OCI-LY3 (cell line): ENCODE measurements around the gene GAS7.

Experiments
- H2AFZ ChIP-seq: fragments of 200-600, 300-600 bp; shearing (Covaris generic); 2 replicates; pipeline ENCODE4 v1.6.0; 2014; ENCODE audit warnings: antibody characterized with exemption, low read depth, low read length
- H3K27ac ChIP-seq: fragments of 200-600, 300-600 bp; sonication (generic); 2 replicates; pipeline ENCODE4 v1.5.1; 2014; ENCODE audit warnings: mild to moderate bottlenecking, low read length, moderate library complexity, mixed read lengths
- H3K27me3 ChIP-seq: fragments of 200-600, 300-600 bp; sonication (generic); 2 replicates; pipeline ENCODE4 v1.6.1; 2014; ENCODE audit warnings: low read depth, low read length, mixed read lengths
- H3K36me3 ChIP-seq: fragments of 200-600, 300-600 bp; sonication (generic); replicated peaks from 2 replicates; pipeline ENCODE3; 2014; ENCODE audit warnings: low read depth, low read length, mixed read lengths
- H3K4me1 ChIP-seq: fragments of 300-600, 200-600 bp; sonication (generic); 2 replicates; pipeline ENCODE4 v1.6.1; 2014; ENCODE audit warnings: low read length, mixed read lengths
- H3K4me2 ChIP-seq: fragments of 200-600, 300-600 bp; sonication (generic); 2 replicates; pipeline ENCODE4 v1.6.1; 2014; ENCODE audit warnings: low read length, mixed read lengths
- H3K4me3 ChIP-seq: fragments of 300-600, 200-600 bp; sonication (generic); 2 replicates; pipeline ENCODE4 v1.5.1; 2014; ENCODE audit warnings: antibody characterized with exemption, mild to moderate bottlenecking, low read length, moderate library complexity
- H3K79me2 ChIP-seq: fragments of 300-600, 200-600 bp; shearing (Covaris generic); 2 replicates; pipeline ENCODE4 v1.6.1; 2014; ENCODE audit warnings: mild to moderate bottlenecking, low read length, mixed read lengths
- H3K9ac ChIP-seq: fragments of 300-600, 200-600 bp; shearing (Covaris generic); 2 replicates; pipeline ENCODE4 v1.6.0; 2014; ENCODE audit warnings: mild to moderate bottlenecking, low read length, moderate library complexity
- H3K9me3 ChIP-seq: fragments of 200-600, 300-600 bp; shearing (Covaris generic); 2 replicates; pipeline ENCODE4 v1.6.1; 2014; ENCODE audit warnings: low read length, mixed read lengths; ENCODE audit not compliant: insufficient read depth
- H4K20me1 ChIP-seq: fragments of 200-600, 300-600 bp; sonication (generic); 2 replicates; pipeline ENCODE4 v1.6.1; 2016; ENCODE audit warnings: low read length, mixed read lengths; ENCODE audit not compliant: insufficient read depth
- CTCF ChIP-seq: fragments of 200-600, 300-600 bp; sonication (generic); IDR thresholded peaks from 2 replicates; pipeline ENCODE4 v1.5.1; 2014; ENCODE audit warnings: antibody characterized with exemption, low read length, low read depth
- EZH2phosphoT487 ChIP-seq: fragments of 200-600 bp; shearing (Covaris generic); IDR thresholded peaks from 2 replicates; pipeline ENCODE4 v1.6.1; 2018; ENCODE audit warnings: antibody characterized with exemption, mixed run types, low read depth

Gene GAS7

GRCh38 chr17:9981344-9981915 is 217.0 kb downstream of the GAS7 start:
- Histone ChIP-seq H3K27ac (no peak overlapping the region), H3K4me1 (no peaks in the 10 kb centered on the region), H3K79me2 (no peaks in the 10 kb centered on the region), H3K4me3 (no peak overlapping the region), H2AFZ (no peak overlapping the region), H3K36me3 (no peaks in the 10 kb centered on the region), H3K27me3 (no peaks in the 10 kb centered on the region), H3K9ac (no peak overlapping the region), H3K9me3 (no peaks in the 10 kb centered on the region), H3K4me2 (no peak overlapping the region), H4K20me1 (no peaks in the 10 kb centered on the region)
- TF ChIP-seq EZH2phosphoT487 (no peak), CTCF (no peak)

GRCh38 chr17:9979463-9979995 is 218.9 kb downstream of the GAS7 start:
- Histone ChIP-seq H3K4me2 (no peak overlapping the region), H3K4me3 (no peak overlapping the region), H2AFZ (no peak overlapping the region), H3K27ac (no peak overlapping the region), H3K9me3 (no peaks in the 10 kb centered on the region), H3K9ac (no peak overlapping the region), H3K27me3 (no peaks in the 10 kb centered on the region), H4K20me1 (no peaks in the 10 kb centered on the region), H3K36me3 (no peaks in the 10 kb centered on the region), H3K4me1 (no peaks in the 10 kb centered on the region), H3K79me2 (no peaks in the 10 kb centered on the region)
- no peak for TF ChIP-seq EZH2phosphoT487
- TF ChIP-seq CTCF = no peak

- no peak overlapping the region for H3K27ac ChIP-seq
- no peaks in the 10 kb centered on the region for H3K36me3 ChIP-seq
- no peaks in the 10 kb centered on the region for H3K27me3 ChIP-seq
- H3K4me3 ChIP-seq = no peak overlapping the region
- no peak overlapping the region for H2AFZ ChIP-seq
- no peaks in the 10 kb centered on the region for H4K20me1 ChIP-seq
- H3K9ac ChIP-seq = no peak overlapping the region
- H3K79me2 ChIP-seq = no peaks in the 10 kb centered on the region
- H3K4me2 ChIP-seq = no peak overlapping the region
- TF ChIP-seq CTCF = no peak
- no peak for TF ChIP-seq EZH2phosphoT487
- no peaks in the 10 kb centered on the region for H3K4me1 ChIP-seq
- no peaks in the 10 kb centered on the region for H3K9me3 ChIP-seq
Measured at GRCh38 chr17:9977180-9977575, 221.2 kb downstream of the GAS7 start.

GRCh38 chr17:9976283-9977179 is 221.9 kb downstream of the GAS7 start:
- TF ChIP-seq CTCF (no peak), EZH2phosphoT487 (no peak)
- Histone ChIP-seq H3K4me3 (no peak overlapping the region), H3K9ac (no peak overlapping the region), H3K4me1 (no peaks in the 10 kb centered on the region), H3K27me3 (no peaks in the 10 kb centered on the region), H3K27ac (no peak overlapping the region), H3K4me2 (no peak overlapping the region), H3K36me3 (no peaks in the 10 kb centered on the region), H3K9me3 (no peaks in the 10 kb centered on the region), H2AFZ (no peak overlapping the region), H3K79me2 (no peaks in the 10 kb centered on the region), H4K20me1 (no peaks in the 10 kb centered on the region)
